HG02852 (cell line): ENCODE data around the gene BAZ2B.
"Not testable (repeated sequence)": the region's sequence is repeated elsewhere in the genome, so short reads cannot be mapped to it uniquely, and the experiment has no call there.

ENCODE experiments used
- ATAC-seq: cut with Tn5 transposase; IDR thresholded peaks from one replicate; pipeline ENCODE4 v1.9.1; 2021; ENCODE audit warnings: mild to moderate bottlenecking, moderate library complexity; ENCODE audit not compliant: unreplicated experiment

The BAZ2B gene

GRCh38 chr2:159616286-159616701, at the start of gene BAZ2B:
Gene BAZ2B, minus strand, starts transcription at chr2:159616548. Its CDS starts 137,829 bp downstream, at chr2:159478719.
- ATAC-seq = peak; percentile 27

GRCh38 chr2:159661286-159661685, 44.9 kb upstream of the BAZ2B start:
- ATAC-seq = no peak

- ATAC-seq = no peak
Measured at GRCh38 chr2:159658881-159659873, 42.8 kb upstream of the BAZ2B start.

- no peak for ATAC-seq
Measured at GRCh38 chr2:159653962-159654361, 37.6 kb upstream of the BAZ2B start.

GRCh38 chr2:159651884-159652283, 35.5 kb upstream of the BAZ2B start:
- no peak for ATAC-seq

- ATAC-seq = no peak
Measured at GRCh38 chr2:159650574-159650973, 34.2 kb upstream of the BAZ2B start.

- ATAC-seq = no peak
Measured at GRCh38 chr2:159648643-159649042, 32.3 kb upstream of the BAZ2B start.

GRCh38 chr2:159647667-159648066, 31.3 kb upstream of the BAZ2B start:
- no peak for ATAC-seq

GRCh38 chr2:159640176-159640575, 23.8 kb upstream of the BAZ2B start:
- no peak for ATAC-seq

GRCh38 chr2:159639712-159640111, 23.4 kb upstream of the BAZ2B start:
- ATAC-seq = no peak

- no peak for ATAC-seq
Measured at GRCh38 chr2:159639071-159639470, 22.7 kb upstream of the BAZ2B start.

- ATAC-seq = no peak
Measured at GRCh38 chr2:159637988-159638501, 21.7 kb upstream of the BAZ2B start.

- no peak for ATAC-seq
Measured at GRCh38 chr2:159637240-159637639, 20.9 kb upstream of the BAZ2B start.

- no peak for ATAC-seq
Measured at GRCh38 chr2:159635006-159635789, 18.9 kb upstream of the BAZ2B start.

- no peak for ATAC-seq
Measured at GRCh38 chr2:159633219-159633618, 16.9 kb upstream of the BAZ2B start.

- not testable (repeated sequence) for ATAC-seq
Measured at GRCh38 chr2:159625628-159626027, 9.3 kb upstream of the BAZ2B start.

GRCh38 chr2:159623436-159623835, 7.1 kb upstream of the BAZ2B start:
- no peak for ATAC-seq

- ATAC-seq = no peak
Measured at GRCh38 chr2:159622966-159623365, 6.6 kb upstream of the BAZ2B start.

GRCh38 chr2:159620796-159621195, 4.4 kb upstream of the BAZ2B start:
- ATAC-seq = no peak

- ATAC-seq = no peak
Measured at GRCh38 chr2:159617646-159618045, 1.3 kb upstream of the BAZ2B start.

- ATAC-seq = no peak
Measured at GRCh38 chr2:159617100-159617499, 752 bp upstream of the BAZ2B start.
